ENCODE results near the gene ZNF892. TPM values are rescaled to one million over a fixed set of nuclear protein-coding genes. Genes with fewer than 3 reads are reported as not detected.

The ZNF892 gene
- total and polyA plus RNA-seq, 9 of the 15 experiments (the other 6 are each of a cell fraction or from before 2014, with no cell fraction given), result 0.07 to 0.13 (median 0.09) TPM; not detected in 6

DNA sequence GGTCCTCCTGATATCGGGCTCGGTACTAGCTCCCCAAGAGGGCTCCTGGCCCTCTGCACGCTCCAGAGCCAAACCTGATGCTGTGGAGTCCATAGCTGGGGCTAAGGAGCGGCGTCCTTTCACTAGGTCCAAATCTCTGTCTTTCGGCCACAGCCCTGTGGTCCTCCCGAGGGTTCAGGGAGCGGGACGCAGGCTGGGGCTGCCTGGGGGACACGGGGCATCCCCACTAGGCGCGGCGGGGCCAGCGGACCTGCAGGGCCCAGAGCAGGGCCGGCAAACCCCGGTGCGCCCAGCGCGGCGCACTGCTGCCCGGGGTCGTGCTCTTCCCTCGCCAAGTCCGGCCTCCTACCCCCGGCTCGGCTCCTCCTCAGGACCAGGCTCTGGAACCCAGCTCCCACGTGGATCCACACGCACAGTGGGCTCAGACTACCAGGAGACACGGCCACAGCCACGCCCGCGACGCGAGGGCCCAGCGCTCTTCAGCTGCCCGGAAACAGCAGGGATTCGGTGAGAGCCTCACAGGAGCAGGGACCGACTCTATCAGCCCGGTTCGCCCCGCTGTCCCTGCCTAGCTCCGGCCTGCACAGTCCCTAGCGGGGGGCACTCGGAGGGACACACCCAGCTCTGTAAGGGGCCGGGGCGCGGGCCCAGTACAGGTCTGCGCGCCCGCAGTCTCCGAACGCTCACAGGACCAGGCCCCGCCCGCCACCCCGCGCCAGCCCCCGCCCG is 48.3 kb upstream of the ZNF892 start (continued):
- no peak for TF ChIP-seq REST (IDR thresholded peaks at IDR 0.05; ENCODE audit: borderline replicate concordance)
- peak; percentile 42; the same call in 1 of the 2 replicates for TF ChIP-seq REST (CRISPR knock-in tag; IDR thresholded peaks at IDR 0.05; ENCODE audit: low read depth)
- TF ChIP-seq, protein P1, sequence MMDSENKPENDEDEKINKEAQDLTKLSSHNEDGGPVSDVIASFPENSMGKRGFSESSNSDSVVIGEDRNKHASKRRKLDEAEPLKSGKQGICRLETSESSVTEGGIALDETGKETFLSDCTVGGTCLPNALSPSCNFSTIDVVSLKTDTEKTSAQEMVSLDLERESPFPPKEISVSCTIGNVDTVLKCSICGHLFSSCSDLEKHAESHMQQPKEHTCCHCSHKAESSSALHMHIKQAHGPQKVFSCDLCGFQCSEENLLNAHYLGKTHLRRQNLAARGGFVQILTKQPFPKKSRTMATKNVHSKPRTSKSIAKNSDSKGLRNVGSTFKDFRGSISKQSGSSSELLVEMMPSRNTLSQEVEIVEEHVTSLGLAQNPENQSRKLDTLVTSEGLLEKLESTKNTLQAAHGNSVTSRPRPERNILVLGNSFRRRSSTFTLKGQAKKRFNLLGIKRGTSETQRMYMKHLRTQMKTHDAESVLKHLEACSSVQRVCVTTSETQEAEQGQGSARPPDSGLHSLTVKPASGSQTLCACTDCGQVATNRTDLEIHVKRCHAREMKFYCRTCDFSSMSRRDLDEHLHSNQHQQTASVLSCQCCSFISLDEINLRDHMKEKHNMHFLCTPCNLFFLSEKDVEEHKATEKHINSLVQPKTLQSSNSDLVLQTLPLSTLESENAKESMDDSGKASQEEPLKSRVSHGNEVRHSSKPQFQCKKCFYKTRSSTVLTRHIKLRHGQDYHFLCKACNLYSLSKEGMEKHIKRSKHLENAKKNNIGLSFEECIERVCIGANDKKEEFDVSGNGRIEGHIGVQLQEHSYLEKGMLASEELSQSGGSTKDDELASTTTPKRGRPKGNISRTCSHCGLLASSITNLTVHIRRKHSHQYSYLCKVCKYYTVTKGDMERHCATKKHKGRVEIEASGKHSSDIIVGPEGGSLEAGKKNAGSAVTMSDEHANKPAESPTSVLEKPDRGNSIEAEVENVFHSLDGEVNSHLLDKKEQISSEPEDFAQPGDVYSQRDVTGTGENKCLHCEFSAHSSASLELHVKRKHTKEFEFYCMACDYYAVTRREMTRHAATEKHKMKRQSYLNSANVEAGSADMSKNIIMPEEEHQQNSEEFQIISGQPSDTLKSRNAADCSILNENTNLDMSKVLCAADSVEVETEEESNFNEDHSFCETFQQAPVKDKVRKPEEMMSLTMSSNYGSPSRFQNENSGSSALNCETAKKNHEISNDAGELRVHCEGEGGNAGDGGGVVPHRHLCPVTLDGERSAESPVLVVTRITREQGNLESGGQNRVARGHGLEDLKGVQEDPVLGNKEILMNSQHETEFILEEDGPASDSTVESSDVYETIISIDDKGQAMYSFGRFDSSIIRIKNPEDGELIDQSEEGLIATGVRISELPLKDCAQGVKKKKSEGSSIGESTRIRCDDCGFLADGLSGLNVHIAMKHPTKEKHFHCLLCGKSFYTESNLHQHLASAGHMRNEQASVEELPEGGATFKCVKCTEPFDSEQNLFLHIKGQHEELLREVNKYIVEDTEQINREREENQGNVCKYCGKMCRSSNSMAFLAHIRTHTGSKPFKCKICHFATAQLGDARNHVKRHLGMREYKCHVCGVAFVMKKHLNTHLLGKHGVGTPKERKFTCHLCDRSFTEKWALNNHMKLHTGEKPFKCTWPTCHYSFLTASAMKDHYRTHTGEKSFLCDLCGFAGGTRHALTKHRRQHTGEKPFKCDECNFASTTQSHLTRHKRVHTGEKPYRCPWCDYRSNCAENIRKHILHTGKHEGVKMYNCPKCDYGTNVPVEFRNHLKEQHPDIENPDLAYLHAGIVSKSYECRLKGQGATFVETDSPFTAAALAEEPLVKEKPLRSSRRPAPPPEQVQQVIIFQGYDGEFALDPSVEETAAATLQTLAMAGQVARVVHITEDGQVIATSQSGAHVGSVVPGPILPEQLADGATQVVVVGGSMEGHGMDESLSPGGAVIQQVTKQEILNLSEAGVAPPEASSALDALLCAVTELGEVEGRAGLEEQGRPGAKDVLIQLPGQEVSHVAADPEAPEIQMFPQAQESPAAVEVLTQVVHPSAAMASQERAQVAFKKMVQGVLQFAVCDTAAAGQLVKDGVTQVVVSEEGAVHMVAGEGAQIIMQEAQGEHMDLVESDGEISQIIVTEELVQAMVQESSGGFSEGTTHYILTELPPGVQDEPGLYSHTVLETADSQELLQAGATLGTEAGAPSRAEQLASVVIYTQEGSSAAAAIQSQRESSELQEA (IDR thresholded peaks at IDR 0.05; ENCODE audit: low read depth), result no peak
- no peak for TF ChIP-seq EZH2 (IDR thresholded peaks at IDR 0.05; ENCODE audit: borderline replicate concordance, low read depth, low read length)
- TF ChIP-seq, protein P2, sequence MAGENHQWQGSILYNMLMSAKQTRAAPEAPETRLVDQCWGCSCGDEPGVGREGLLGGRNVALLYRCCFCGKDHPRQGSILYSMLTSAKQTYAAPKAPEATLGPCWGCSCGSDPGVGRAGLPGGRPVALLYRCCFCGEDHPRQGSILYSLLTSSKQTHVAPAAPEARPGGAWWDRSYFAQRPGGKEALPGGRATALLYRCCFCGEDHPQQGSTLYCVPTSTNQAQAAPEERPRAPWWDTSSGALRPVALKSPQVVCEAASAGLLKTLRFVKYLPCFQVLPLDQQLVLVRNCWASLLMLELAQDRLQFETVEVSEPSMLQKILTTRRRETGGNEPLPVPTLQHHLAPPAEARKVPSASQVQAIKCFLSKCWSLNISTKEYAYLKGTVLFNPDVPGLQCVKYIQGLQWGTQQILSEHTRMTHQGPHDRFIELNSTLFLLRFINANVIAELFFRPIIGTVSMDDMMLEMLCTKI (IDR thresholded peaks at IDR 0.05; ENCODE audit: partially characterized antibody), result no peak
- TF ChIP-seq PCBP1 (IDR thresholded peaks at IDR 0.05; ENCODE audit: low read depth, low read length, poor library complexity, severe bottlenecking), result peak; percentile 31
- TF ChIP-seq ZBTB8A (IDR thresholded peaks at IDR 0.05; ENCODE audit: partially characterized antibody), result no peak
- TF ChIP-seq RBBP5 (IDR thresholded peaks at IDR 0.05; ENCODE audit: borderline replicate concordance, insufficient read depth, low read length, poor library complexity, severe bottlenecking), result peak; percentile 36

Data from K562 (cell line).